ENCODE results near the gene FBXW9.

DNA sequence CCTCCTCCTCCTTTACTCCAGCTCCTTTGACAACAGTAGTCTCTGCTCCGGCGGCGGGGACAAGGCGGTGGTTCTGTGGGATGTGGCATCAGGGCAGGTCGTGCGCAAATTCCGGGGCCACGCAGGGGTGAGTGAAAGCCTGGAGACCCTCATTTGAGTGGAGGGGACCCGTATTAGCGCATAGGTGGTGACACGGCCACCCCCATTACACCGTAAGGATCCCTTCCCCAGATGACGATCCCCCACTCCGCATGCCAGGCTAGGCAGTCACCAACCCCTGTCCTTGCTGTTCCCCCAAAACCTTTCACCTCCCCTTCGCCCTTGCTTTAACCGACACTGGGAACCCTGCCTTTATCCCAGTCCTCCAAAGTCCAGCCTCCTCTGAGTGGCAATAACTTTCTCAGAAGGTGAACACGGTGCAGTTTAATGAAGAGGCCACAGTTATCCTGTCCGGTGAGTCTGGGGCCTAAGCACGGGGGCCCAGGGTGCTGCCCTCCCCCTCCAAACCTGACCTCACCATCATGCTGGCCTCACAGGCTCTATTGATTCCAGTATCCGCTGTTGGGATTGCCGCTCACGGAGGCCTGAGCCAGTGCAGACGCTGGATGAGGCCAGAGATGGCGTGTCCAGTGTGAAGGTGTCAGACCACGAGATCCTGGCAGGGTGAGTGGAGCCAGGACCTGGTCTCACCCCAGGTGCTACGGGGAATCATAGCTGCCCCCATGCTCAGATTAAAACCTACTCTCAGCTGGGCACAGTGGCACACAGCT, 26.1 kb downstream of the FBXW9 start:
- TF ChIP-seq CEBPB (IDR thresholded peaks at IDR 0.05; ENCODE audit: low read depth) (no peak), JUND (IDR thresholded peaks at IDR 0.05) (no peak), YY1 (IDR thresholded peaks at IDR 0.05; ENCODE audit: extremely low read depth, insufficient replicate concordance, low read depth, low read length) (no peak), SP1 (IDR thresholded peaks at IDR 0.05; ENCODE audit: low read depth) (no peak), POLR2A (IDR thresholded peaks at IDR 0.05; ENCODE audit: borderline replicate concordance, extremely low read depth, insufficient read depth, insufficient read length) (no peak), EGR1 (IDR thresholded peaks at IDR 0.05; ENCODE audit: low read depth) (no peak), ELF1 (IDR thresholded peaks at IDR 0.05; ENCODE audit: borderline replicate concordance, low read depth) (no peak), POLR2AphosphoS5 (IDR thresholded peaks at IDR 0.05; ENCODE audit: low read depth, low read length) (no peak), EZH2phosphoT487 (IDR thresholded peaks at IDR 0.05; ENCODE audit: borderline replicate concordance) (no peak)
- TF ChIP-seq, protein P1, sequence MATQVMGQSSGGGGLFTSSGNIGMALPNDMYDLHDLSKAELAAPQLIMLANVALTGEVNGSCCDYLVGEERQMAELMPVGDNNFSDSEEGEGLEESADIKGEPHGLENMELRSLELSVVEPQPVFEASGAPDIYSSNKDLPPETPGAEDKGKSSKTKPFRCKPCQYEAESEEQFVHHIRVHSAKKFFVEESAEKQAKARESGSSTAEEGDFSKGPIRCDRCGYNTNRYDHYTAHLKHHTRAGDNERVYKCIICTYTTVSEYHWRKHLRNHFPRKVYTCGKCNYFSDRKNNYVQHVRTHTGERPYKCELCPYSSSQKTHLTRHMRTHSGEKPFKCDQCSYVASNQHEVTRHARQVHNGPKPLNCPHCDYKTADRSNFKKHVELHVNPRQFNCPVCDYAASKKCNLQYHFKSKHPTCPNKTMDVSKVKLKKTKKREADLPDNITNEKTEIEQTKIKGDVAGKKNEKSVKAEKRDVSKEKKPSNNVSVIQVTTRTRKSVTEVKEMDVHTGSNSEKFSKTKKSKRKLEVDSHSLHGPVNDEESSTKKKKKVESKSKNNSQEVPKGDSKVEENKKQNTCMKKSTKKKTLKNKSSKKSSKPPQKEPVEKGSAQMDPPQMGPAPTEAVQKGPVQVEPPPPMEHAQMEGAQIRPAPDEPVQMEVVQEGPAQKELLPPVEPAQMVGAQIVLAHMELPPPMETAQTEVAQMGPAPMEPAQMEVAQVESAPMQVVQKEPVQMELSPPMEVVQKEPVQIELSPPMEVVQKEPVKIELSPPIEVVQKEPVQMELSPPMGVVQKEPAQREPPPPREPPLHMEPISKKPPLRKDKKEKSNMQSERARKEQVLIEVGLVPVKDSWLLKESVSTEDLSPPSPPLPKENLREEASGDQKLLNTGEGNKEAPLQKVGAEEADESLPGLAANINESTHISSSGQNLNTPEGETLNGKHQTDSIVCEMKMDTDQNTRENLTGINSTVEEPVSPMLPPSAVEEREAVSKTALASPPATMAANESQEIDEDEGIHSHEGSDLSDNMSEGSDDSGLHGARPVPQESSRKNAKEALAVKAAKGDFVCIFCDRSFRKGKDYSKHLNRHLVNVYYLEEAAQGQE (IDR thresholded peaks at IDR 0.05; ENCODE audit: low read depth), result no peak
- TF ChIP-seq, protein P2, sequence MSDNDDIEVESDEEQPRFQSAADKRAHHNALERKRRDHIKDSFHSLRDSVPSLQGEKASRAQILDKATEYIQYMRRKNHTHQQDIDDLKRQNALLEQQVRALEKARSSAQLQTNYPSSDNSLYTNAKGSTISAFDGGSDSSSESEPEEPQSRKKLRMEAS (IDR thresholded peaks at IDR 0.05), result no peak
- TF ChIP-seq, protein P3, sequence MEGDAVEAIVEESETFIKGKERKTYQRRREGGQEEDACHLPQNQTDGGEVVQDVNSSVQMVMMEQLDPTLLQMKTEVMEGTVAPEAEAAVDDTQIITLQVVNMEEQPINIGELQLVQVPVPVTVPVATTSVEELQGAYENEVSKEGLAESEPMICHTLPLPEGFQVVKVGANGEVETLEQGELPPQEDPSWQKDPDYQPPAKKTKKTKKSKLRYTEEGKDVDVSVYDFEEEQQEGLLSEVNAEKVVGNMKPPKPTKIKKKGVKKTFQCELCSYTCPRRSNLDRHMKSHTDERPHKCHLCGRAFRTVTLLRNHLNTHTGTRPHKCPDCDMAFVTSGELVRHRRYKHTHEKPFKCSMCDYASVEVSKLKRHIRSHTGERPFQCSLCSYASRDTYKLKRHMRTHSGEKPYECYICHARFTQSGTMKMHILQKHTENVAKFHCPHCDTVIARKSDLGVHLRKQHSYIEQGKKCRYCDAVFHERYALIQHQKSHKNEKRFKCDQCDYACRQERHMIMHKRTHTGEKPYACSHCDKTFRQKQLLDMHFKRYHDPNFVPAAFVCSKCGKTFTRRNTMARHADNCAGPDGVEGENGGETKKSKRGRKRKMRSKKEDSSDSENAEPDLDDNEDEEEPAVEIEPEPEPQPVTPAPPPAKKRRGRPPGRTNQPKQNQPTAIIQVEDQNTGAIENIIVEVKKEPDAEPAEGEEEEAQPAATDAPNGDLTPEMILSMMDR (IDR thresholded peaks at IDR 0.05 in 2 of 3, conservative IDR thresholded peaks at IDR 0.05 in 1 of 3; ENCODE audit: borderline replicate concordance in 1 of 3, insufficient read depth in 1 of 3, low read depth in 2 of 3, low read length in 2 of 3), result no peak
